ENCODE data around the gene FREM2.

FREM2 gene

DNA sequence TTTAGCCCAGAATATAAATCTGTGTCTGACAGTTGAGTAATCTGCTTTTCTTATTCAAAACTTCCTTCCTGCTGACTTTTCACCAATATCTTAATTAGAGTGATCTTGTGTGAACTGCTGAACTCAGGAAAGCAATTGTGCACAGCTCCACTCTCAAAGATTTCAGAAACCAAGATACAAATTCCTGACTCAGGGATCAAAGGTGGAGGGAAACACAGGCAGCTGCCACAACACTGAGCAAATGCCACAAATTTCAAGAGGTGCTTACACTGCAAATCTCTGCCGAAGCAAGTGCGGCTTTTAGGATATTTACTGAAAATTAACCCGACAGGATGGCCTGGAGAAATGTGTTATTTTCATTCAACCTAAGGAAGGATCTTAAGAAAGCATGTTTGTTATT, 192.4 kb downstream of the FREM2 start:
- no peak for TF ChIP-seq CTCF (IDR thresholded peaks at IDR 0.05)
- no peak for DNase-seq
- Histone ChIP-seq H3K27me3 (peaks cover 0 to 5% of the 10 kb centered on the region in 2 donors), H3K9me3 (no peaks in the 10 kb centered on the region), H3K36me3 (no peaks in the 10 kb centered on the region), H3K27ac (no peak overlapping the region), H3K4me3 (no peak overlapping the region), H3K4me1 (no peaks in the 10 kb centered on the region)
- intact Hi-C loops (cut with DNase I; ENCODE audit: low total_unique reads): no loop called here

- no peak for DNase-seq
- peaks cover 0 to 5% of the 10 kb centered on the region in 2 donors for H3K27me3 ChIP-seq
- intact Hi-C loops (cut with DNase I; ENCODE audit: low total_unique reads): no loop called here
- no peaks in the 10 kb centered on the region for H3K9me3 ChIP-seq
- no peak for TF ChIP-seq CTCF (IDR thresholded peaks at IDR 0.05)
- H3K36me3 ChIP-seq: no peaks in the 10 kb centered on the region
- H3K4me1 ChIP-seq: no peaks in the 10 kb centered on the region
- H3K27ac ChIP-seq: no peak overlapping the region
- H3K4me3 ChIP-seq: no peak overlapping the region
Observed at GRCh38 chr13:38879786-38880185, 192.9 kb downstream of the FREM2 start.

DNA sequence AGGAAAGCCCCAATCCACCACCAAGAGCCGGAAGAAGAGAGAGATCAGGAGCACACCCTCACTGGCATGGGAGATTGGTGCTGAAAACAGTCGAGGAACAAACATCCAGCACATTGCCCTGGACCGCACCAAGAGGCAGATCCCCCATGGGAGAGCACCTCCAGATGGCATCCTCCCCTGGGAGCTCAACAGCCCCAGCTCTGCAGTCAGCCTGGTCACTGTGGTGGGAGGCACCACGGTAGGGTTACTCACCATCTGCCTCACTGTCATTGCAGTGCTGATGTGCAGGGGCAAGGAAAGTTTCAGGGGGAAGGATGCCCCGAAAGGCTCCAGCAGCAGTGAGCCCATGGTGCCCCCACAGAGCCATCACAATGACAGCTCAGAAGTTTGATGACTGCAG, 193.5 kb downstream of the FREM2 start:
- H3K4me1 ChIP-seq: no peaks in the 10 kb centered on the region
- no peak for TF ChIP-seq CTCF (IDR thresholded peaks at IDR 0.05)

DNA sequence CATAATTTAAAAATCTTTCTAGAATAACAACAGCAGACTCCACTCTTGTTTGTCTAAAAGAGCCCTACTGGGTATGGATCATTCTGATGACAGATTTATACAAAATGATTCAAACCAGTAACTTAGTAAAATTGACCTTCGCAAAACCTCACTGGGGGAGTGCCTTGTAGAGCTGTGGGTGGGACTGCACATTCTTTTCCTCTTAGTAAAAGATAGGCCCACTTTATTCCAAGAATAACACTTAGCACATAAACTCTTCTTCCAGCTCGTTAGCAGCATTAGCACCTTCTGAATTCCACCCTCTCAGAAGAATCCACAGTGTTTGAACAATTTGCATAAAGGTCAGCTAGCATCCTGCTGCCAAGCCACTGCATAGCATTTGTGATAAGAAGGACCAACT, 196.9 kb downstream of the FREM2 start:
- intact Hi-C loops (cut with DNase I; ENCODE audit: low total_unique reads): no loop called here
- TF ChIP-seq CTCF (IDR thresholded peaks at IDR 0.05): no peak
- H3K27me3 ChIP-seq: peaks cover 0 to 5% of the 10 kb centered on the region in 2 donors
- no peaks in the 10 kb centered on the region for H3K36me3 ChIP-seq
- no peaks in the 10 kb centered on the region for H3K4me1 ChIP-seq
- no peak for DNase-seq
- no peak overlapping the region for H3K27ac ChIP-seq
- H3K9me3 ChIP-seq: no peaks in the 10 kb centered on the region
- no peak overlapping the region for H3K4me3 ChIP-seq

More for the DNA sequence above, 193.5 kb downstream of the FREM2 start:
- H3K27ac ChIP-seq: no peak overlapping the region
- H3K4me3 ChIP-seq: no peak overlapping the region
- H3K36me3 ChIP-seq: no peaks in the 10 kb centered on the region
- peaks cover 0 to 5% of the 10 kb centered on the region in 2 donors for H3K27me3 ChIP-seq
- DNase-seq: no peak
- intact Hi-C loops (cut with DNase I; ENCODE audit: low total_unique reads): no loop called here
- no peaks in the 10 kb centered on the region for H3K9me3 ChIP-seq

GRCh38 chr13:38888309-38888708, 201.4 kb downstream of the FREM2 start:
- intact Hi-C loops (cut with DNase I; ENCODE audit: low total_unique reads): no loop called here
- Histone ChIP-seq H3K27ac (no peak overlapping the region), H3K27me3 (no peaks in the 10 kb centered on the region), H3K9me3 (no peaks in the 10 kb centered on the region), H3K36me3 (no peaks in the 10 kb centered on the region), H3K4me3 (no peak overlapping the region), H3K4me1 (no peaks in the 10 kb centered on the region)
- no peak for TF ChIP-seq CTCF (IDR thresholded peaks at IDR 0.05)
- no peak for DNase-seq

DNA sequence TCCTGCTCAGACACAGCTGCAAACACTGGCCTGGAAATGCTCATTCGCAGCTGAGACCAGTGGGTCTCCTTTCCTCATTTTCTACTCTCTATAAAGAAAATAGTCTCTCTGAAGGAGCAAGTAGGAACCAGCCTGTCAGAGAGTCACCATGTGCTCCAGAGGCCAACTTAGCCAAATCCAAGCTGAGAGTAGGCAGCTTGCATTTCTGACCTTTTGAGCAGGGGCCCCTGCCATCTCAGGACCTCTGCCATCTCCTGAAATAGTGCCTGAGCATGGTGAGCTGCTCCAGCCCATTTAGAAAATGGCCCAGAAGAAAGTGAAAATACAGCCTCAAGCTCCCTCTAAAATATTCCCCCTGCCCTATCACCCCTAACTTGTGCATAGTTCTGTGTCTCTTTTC, 208.2 kb downstream of the FREM2 start:
- TF ChIP-seq CTCF (IDR thresholded peaks at IDR 0.05): no peak
- intact Hi-C loops (cut with DNase I; ENCODE audit: low total_unique reads): no loop called here
- Histone ChIP-seq H3K27me3 (no peaks in the 10 kb centered on the region), H3K27ac (no peak overlapping the region), H3K4me1 (no peaks in the 10 kb centered on the region), H3K4me3 (no peak overlapping the region), H3K9me3 (peaks cover 0 to 6% (median 0%) of the 10 kb centered on the region in 3 donors), H3K36me3 (no peaks in the 10 kb centered on the region)
- DNase-seq: no peak

Measured in tibial artery (tissue), 4 donors.